HepG2 (cell line): ENCODE results near the gene TMEM235. TPM values are rescaled to one million over a fixed set of nuclear protein-coding genes. Genes with fewer than 3 reads are reported as not detected.

Experiments used
- ATAC-seq: fragments of 200-7000 bp; cut with Tn5 transposase; 3 replicates; pipeline ENCODE4 v1.9.1; 2020; ENCODE audit warnings: mild to moderate bottlenecking, moderate library complexity
- BruUV-seq: library from RNA; stranded (reverse); fragments of 400-500 nt; replicated peaks from 2 replicates; lab custom pipeline; 2021; lab: Mats Ljungman, UMichigan
- CTCF ChIA-PET: fragments of 300-600 bp; formaldehyde crosslinking; extraction: SDS; loops from one replicate; lab custom pipeline; 2021; ENCODE audit warnings: low total read pairs, inconsistent platforms, low intra/inter-chr PET ratio; lab: Yijun Ruan, JAX
- POLR2A ChIA-PET: fragments of 350-600 bp; sonication (Branson Sonifier 250); formaldehyde crosslinking; loops from one replicate; lab custom pipeline; 2020; ENCODE audit warnings: antibody characterized with exemption, inconsistent platforms; lab: Yijun Ruan, JAX
- DNase-seq: peaks from one replicate; pipeline ENCODE4 v3.0.0-alpha.2; 2015; ENCODE audit warnings: low spot score
- FAIRE-seq: peaks from 3 replicates; lab custom pipeline; 2011; peaks lifted over from hg19 to GRCh38; lab: Jason Lieb, UNC
- H2AFZ ChIP-seq: one replicate; pipeline ENCODE4 v1.6.1; 2011; ENCODE audit warnings: low read length, inconsistent platforms
- H3K27ac ChIP-seq: fragments of 300-600 bp; 3 replicates; pipeline ENCODE4 v1.8.0; 2011; ENCODE audit warnings: mixed run types, mild to moderate bottlenecking, mixed read lengths, low read length, inconsistent platforms; ENCODE audit not compliant: insufficient read depth; ENCODE audit errors: extremely low read length
- H3K27me3 ChIP-seq, 2 experiments: fragments of 200-600 bp in 1 of 2; 2 replicates in 1 of 2; 3 replicates in 1 of 2; pipeline versions ENCODE4 v1.6.0 to v1.8.0; 2011; ENCODE audit warnings: low read length in 2 of 2, mild to moderate bottlenecking in 2 of 2, moderate library complexity in 2 of 2, inconsistent platforms in 1 of 2; ENCODE audit not compliant: insufficient read depth in 2 of 2, control insufficient read depth in 1 of 2
- H3K36me3 ChIP-seq, 2 experiments: fragments of 200-600 bp in 1 of 2; replicated peaks in 1 of 2; 2 replicates in 1 of 2; 3 replicates in 1 of 2; pipeline versions ENCODE4 v1.5.1 to v1.8.0; 2011; ENCODE audit warnings: low read length in 2 of 2, inconsistent platforms in 1 of 2; ENCODE audit not compliant: insufficient read depth in 2 of 2, control insufficient read depth in 1 of 2
- H3K4me1 ChIP-seq: 2 replicates; pipeline ENCODE4 v1.5.1; 2012; ENCODE audit warnings: low read length, inconsistent platforms; ENCODE audit not compliant: insufficient read depth
- H3K4me2 ChIP-seq: 2 replicates; pipeline ENCODE4 v1.6.0; 2011; ENCODE audit warnings: low read depth, low read length, inconsistent platforms
- H3K4me3 ChIP-seq, 3 experiments: fragments of 200-600 bp in 1 of 3; sonication (generic), shearing (Covaris generic) in 1 of 3; replicated peaks in 1 of 3; 2 replicates each; pipeline ENCODE4 v1.5.1; 2011 to 2016; ENCODE audit warnings: low read length in 3 of 3, inconsistent platforms in 2 of 3, low read depth in 2 of 3, mild to moderate bottlenecking in 2 of 3, control low read depth in 1 of 3, mixed read lengths in 1 of 3; ENCODE audit not compliant: insufficient read depth in 1 of 3
- H3K79me2 ChIP-seq: one replicate; pipeline ENCODE4 v1.6.1; 2011; ENCODE audit warnings: low read length, inconsistent platforms; ENCODE audit not compliant: insufficient read depth
- H3K9ac ChIP-seq: 2 replicates; pipeline ENCODE4 v1.6.0; 2011; ENCODE audit warnings: mild to moderate bottlenecking, low read depth, low read length, inconsistent platforms; ENCODE audit not compliant: insufficient read depth
- H3K9me3 ChIP-seq: 2 replicates; pipeline ENCODE4 v1.5.1; 2012; ENCODE audit warnings: mild to moderate bottlenecking, low read length
- H4K20me1 ChIP-seq: 2 replicates; pipeline ENCODE4 v1.6.0; 2011; ENCODE audit warnings: inconsistent platforms, mild to moderate bottlenecking, low read length, moderate library complexity; ENCODE audit not compliant: insufficient read depth
- CBFB ChIP-seq: sonication (generic); formaldehyde crosslinking; IDR thresholded peaks from 2 replicates; pipeline ENCODE4 v1.4.0; 2020; ENCODE audit warnings: missing genetic modification reagents
- ONECUT2 ChIP-seq: sonication (generic); formaldehyde crosslinking; IDR thresholded peaks from 2 replicates; pipeline ENCODE4 v1.4.0; 2020; ENCODE audit warnings: missing genetic modification reagents
- ZNF460 ChIP-seq: sonication (generic); formaldehyde crosslinking; IDR thresholded peaks from 2 replicates; pipeline ENCODE4 v1.5.1; 2020; ENCODE audit warnings: missing genetic modification reagents, mild to moderate bottlenecking, borderline replicate concordance
- ZNF552 ChIP-seq: sonication (generic); formaldehyde crosslinking; IDR thresholded peaks from 2 replicates; pipeline ENCODE4 v1.9.0; 2022; ENCODE audit warnings: missing genetic modification reagents, mild to moderate bottlenecking, borderline replicate concordance
- WGBS: methylation state at CpG from one replicate; pipeline ENCODE4 v1.1.6; 2017; ENCODE audit warnings: low lambda C conversion rate; 5-methylcytosine and 5-hydroxymethylcytosine counted together
- in situ Hi-C: cut with HindIII; loops from 2 replicates; pipeline ENCODE4 v1.10.0; 2017; ENCODE audit warnings: low pct_unique_long_range_greater_than_20kb; ENCODE audit not compliant: extremely low pct_ligation_motif_present
- intact Hi-C: fragments of 100-400 bp; cut with micrococcal nuclease; formaldehyde crosslinking; loops from one replicate; pipeline ENCODE4 v1.10.0; 2022; ENCODE audit not compliant: unreplicated experiment
- polyA plus RNA-seq, 8 experiments: library from polyadenylated mRNA; depleted of rRNA in 3 of 8; stranded (reverse) in 7 of 8; unstranded in 1 of 8; fragments of >200 nt; fragmentation: Illumina TruSeq in 4 of 8; extraction: Trizol in 4 of 8; gene quantifications; 2 replicates each; pipeline versions ENCODE4 v1.2.1 to v1.2.3, GENCODE V29; 2011 to 2016; ENCODE audit warnings: low read depth in 4 of 8, missing spikeins in 1 of 8, mixed read lengths in 1 of 8; ENCODE audit not compliant: insufficient read depth in 1 of 8
- total RNA-seq, 5 experiments: library from RNA; depleted of rRNA; stranded (reverse); fragments of >200 nt; fragmentation: Illumina TruSeq; extraction: Trizol; gene quantifications; 2 replicates each; pipeline ENCODE4 v1.2.3, GENCODE V29; 2016; ENCODE audit warnings: low read depth in 1 of 5
- TF ChIP-seq, protein P1 (sequence below): IDR thresholded peaks from 2 replicates; pipeline ENCODE4 v1.6.1; 2016; ENCODE audit warnings: low read depth
- TF ChIP-seq, protein P2 (sequence below): sonication (generic); formaldehyde crosslinking; IDR thresholded peaks from 2 replicates; pipeline ENCODE4 v1.8.1; 2023; ENCODE audit warnings: missing genetic modification reagents, inconsistent platforms, borderline replicate concordance
- TF ChIP-seq, protein P3 (sequence below): sonication (generic); formaldehyde crosslinking; conservative IDR thresholded peaks from 2 replicates; pipeline ENCODE4 v1.4.0; 2020; ENCODE audit warnings: mild to moderate bottlenecking, missing genetic modification reagents, moderate library complexity

Gene TMEM235
- total and polyA plus RNA-seq, 2 of the 13 experiments (the other 11 are each of a cell fraction or from before 2014, with no cell fraction given) = not detected

DNA sequence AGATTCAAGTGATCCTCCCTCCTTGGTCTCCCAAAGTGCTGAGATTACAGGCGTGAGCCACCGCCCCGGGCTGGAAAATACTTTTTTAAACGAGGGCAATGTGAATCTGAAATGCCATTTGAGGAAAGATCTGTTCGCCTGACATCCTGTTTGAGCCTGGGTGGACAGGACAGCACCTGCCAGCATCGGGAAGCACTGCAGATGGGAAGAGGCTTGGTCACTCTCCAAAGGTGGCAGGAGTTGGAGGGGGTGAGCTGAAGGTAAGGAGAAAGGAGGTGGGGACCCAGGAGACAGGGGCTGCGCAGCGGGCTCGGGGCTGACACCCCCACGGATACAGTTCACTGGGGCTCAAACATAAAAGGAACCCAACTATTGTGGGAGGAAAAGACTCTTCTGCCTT, 21.3 kb upstream of the TMEM235 start:
- BruUV-seq = no TSS peak

DNA sequence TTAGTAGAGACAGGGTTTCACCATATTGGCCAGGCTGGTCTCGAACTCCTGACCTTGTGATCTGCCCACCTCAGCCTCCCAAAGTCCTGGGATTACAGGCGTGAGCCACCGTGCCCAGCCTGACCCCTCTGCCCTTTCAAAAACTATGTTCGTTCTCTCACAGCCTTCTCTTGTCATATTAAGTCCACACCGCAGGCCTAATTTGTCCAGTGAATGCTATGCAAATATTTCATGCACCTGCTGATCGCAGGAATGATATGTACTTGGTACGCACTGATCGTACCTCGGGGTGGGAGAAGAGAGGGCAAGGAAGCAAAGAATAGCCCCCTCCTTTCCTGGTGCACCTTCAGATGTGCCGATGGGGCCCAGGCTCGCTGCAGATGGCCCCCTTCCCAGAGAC, 20.4 kb upstream of the TMEM235 start:
- FAIRE-seq = no peak

More for the DNA sequence above, 21.3 kb upstream of the TMEM235 start:
- intact Hi-C loops = no loop called here
- H4K20me1 ChIP-seq = peaks cover 4% of the 10 kb centered on the region
- 81% methylated on average over 10 of the region's 10 CpGs for WGBS
- H3K4me2 ChIP-seq = no peak overlapping the region
- H3K9me3 ChIP-seq = no peaks in the 10 kb centered on the region
- POLR2A ChIA-PET = no interaction called here
- CTCF ChIA-PET = no interaction called here
- H3K4me3 ChIP-seq = no peak overlapping the region
- no peak for FAIRE-seq
- H3K36me3 ChIP-seq = peaks cover 11 to 19% of the 10 kb centered on the region in 2 experiments; a peak in 4 of 5 replicates
- no peak overlapping the region for H3K9ac ChIP-seq
- in situ Hi-C loops = no loop called here
- TF ChIP-seq ZNF460 (CRISPR knock-in tag) (no peak), ZNF552 (no peak)
- H3K79me2 ChIP-seq = peaks cover 10% of the 10 kb centered on the region
- no peak overlapping the region for H2AFZ ChIP-seq
- peaks cover 9% of the 10 kb centered on the region for H3K4me1 ChIP-seq
- no peaks in the 10 kb centered on the region; a peak in 1 of 5 replicates for H3K27me3 ChIP-seq
- no peak overlapping the region for H3K27ac ChIP-seq
- ATAC-seq = no peak
- DNase-seq = no peak

More for the DNA sequence above, 20.4 kb upstream of the TMEM235 start:
- no peak for ATAC-seq
- Histone ChIP-seq H3K4me2 (no peak overlapping the region), H3K9me3 (no peaks in the 10 kb centered on the region), H3K27ac (no peak overlapping the region), H4K20me1 (peaks cover 3% of the 10 kb centered on the region), H3K27me3 (no peaks in the 10 kb centered on the region; a peak in 1 of 5 replicates), H3K4me1 (peaks cover 18% of the 10 kb centered on the region), H3K36me3 (peaks cover 3 to 10% of the 10 kb centered on the region in 2 experiments; a peak in 4 of 5 replicates), H3K79me2 (peaks cover 16% of the 10 kb centered on the region), H3K4me3 (no peak overlapping the region), H2AFZ (no peak overlapping the region), H3K9ac (no peak overlapping the region)
- BruUV-seq = no TSS peak
- DNase-seq = no peak
- TF ChIP-seq, protein P1, sequence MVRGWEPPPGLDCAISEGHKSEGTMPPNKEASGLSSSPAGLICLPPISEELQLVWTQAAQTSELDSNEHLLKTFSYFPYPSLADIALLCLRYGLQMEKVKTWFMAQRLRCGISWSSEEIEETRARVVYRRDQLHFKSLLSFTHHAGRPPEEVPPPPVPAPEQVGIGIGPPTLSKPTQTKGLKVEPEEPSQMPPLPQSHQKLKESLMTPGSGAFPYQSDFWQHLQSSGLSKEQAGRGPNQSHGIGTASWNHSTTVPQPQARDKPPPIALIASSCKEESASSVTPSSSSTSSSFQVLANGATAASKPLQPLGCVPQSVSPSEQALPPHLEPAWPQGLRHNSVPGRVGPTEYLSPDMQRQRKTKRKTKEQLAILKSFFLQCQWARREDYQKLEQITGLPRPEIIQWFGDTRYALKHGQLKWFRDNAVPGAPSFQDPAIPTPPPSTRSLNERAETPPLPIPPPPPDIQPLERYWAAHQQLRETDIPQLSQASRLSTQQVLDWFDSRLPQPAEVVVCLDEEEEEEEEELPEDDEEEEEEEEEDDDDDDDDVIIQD (CRISPR knock-in tag) = no peak
- TF ChIP-seq ONECUT2 (CRISPR knock-in tag) (no peak), CBFB (CRISPR knock-in tag) (no peak)
- TF ChIP-seq, protein P2, sequence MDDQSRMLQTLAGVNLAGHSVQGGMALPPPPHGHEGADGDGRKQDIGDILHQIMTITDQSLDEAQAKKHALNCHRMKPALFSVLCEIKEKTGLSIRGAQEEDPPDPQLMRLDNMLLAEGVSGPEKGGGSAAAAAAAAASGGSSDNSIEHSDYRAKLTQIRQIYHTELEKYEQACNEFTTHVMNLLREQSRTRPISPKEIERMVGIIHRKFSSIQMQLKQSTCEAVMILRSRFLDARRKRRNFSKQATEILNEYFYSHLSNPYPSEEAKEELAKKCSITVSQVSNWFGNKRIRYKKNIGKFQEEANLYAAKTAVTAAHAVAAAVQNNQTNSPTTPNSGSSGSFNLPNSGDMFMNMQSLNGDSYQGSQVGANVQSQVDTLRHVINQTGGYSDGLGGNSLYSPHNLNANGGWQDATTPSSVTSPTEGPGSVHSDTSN = no peak
- TF ChIP-seq, protein P3, sequence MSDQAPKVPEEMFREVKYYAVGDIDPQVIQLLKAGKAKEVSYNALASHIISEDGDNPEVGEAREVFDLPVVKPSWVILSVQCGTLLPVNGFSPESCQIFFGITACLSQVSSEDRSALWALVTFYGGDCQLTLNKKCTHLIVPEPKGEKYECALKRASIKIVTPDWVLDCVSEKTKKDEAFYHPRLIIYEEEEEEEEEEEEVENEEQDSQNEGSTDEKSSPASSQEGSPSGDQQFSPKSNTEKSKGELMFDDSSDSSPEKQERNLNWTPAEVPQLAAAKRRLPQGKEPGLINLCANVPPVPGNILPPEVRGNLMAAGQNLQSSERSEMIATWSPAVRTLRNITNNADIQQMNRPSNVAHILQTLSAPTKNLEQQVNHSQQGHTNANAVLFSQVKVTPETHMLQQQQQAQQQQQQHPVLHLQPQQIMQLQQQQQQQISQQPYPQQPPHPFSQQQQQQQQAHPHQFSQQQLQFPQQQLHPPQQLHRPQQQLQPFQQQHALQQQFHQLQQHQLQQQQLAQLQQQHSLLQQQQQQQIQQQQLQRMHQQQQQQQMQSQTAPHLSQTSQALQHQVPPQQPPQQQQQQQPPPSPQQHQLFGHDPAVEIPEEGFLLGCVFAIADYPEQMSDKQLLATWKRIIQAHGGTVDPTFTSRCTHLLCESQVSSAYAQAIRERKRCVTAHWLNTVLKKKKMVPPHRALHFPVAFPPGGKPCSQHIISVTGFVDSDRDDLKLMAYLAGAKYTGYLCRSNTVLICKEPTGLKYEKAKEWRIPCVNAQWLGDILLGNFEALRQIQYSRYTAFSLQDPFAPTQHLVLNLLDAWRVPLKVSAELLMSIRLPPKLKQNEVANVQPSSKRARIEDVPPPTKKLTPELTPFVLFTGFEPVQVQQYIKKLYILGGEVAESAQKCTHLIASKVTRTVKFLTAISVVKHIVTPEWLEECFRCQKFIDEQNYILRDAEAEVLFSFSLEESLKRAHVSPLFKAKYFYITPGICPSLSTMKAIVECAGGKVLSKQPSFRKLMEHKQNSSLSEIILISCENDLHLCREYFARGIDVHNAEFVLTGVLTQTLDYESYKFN (CRISPR knock-in tag) = no peak
- 33% methylated on average over 11 of the region's 11 CpGs for WGBS
- in situ Hi-C loops (no loop called here), intact Hi-C loops (no loop called here)
- POLR2A ChIA-PET = no interaction called here
- CTCF ChIA-PET = no interaction called here
